Endodermal cell (in vitro differentiated cells): ENCODE measurements around the gene CFAP46. TPM values are rescaled to one million over a fixed set of nuclear protein-coding genes. Genes with fewer than 3 reads are reported as not detected.

Source experiments
- DNase-seq: peaks from one replicate; pipeline ENCODE4 v3.0.0-alpha.2; 2017
- H3K27ac ChIP-seq: 2 replicates; pipeline ENCODE4 v1.5.1; 2013; ENCODE audit warnings: mild to moderate bottlenecking, low read depth, low read length, moderate library complexity
- H3K27me3 ChIP-seq: 2 replicates; pipeline ENCODE4 v1.6.1; 2013; ENCODE audit warnings: mild to moderate bottlenecking, low read length, moderate library complexity; ENCODE audit not compliant: insufficient read depth, control insufficient read depth, poor library complexity, severe bottlenecking
- H3K36me3 ChIP-seq: 2 replicates; pipeline ENCODE4 v1.7.0; 2013; ENCODE audit warnings: mild to moderate bottlenecking, low read length, moderate library complexity; ENCODE audit not compliant: control insufficient read depth, insufficient read depth
- H3K4me1 ChIP-seq: one replicate; pipeline ENCODE4 v1.7.0; 2013; ENCODE audit warnings: low read length; ENCODE audit not compliant: control insufficient read depth, insufficient read depth
- H3K4me3 ChIP-seq: 2 replicates; pipeline ENCODE4 v1.5.1; 2013; ENCODE audit warnings: mild to moderate bottlenecking, low read length, moderate library complexity
- H3K9ac ChIP-seq: 2 replicates; pipeline ENCODE4 v1.6.1; 2013; ENCODE audit warnings: mild to moderate bottlenecking, low read length, moderate library complexity; ENCODE audit not compliant: poor library complexity, severe bottlenecking; ENCODE audit errors: extremely low read depth
- H3K9me3 ChIP-seq: 2 replicates; pipeline ENCODE4 v1.6.1; 2013; ENCODE audit warnings: mild to moderate bottlenecking, low read length, moderate library complexity; ENCODE audit not compliant: control insufficient read depth
- H3K27ac Mint-ChIP-seq: 2 replicates; pipeline ENCODE4 v1.8.0; 2020; ENCODE audit warnings: mixed read lengths
- H3K27me3 Mint-ChIP-seq: 2 replicates; pipeline ENCODE4 v1.8.0; 2021; ENCODE audit warnings: mild to moderate bottlenecking, mixed read lengths; ENCODE audit not compliant: insufficient read depth
- H3K36me3 Mint-ChIP-seq: 2 replicates; pipeline ENCODE4 v1.8.0; 2020; ENCODE audit warnings: low read depth, mixed read lengths
- H3K4me1 Mint-ChIP-seq: 2 replicates; pipeline ENCODE4 v1.8.0; 2020; ENCODE audit warnings: mixed read lengths
- H3K4me3 Mint-ChIP-seq: 2 replicates; pipeline ENCODE4 v1.8.0; 2020; ENCODE audit warnings: mild to moderate bottlenecking, moderate library complexity, mixed read lengths
- H3K9me3 Mint-ChIP-seq: 2 replicates; pipeline ENCODE4 v1.8.0; 2020; ENCODE audit warnings: mild to moderate bottlenecking, mixed read lengths
- CTCF ChIP-seq: fragments of 200-600 bp; sonication (generic); conservative IDR thresholded peaks from 2 replicates; pipeline ENCODE4 v1.5.0; 2021; ENCODE audit warnings: antibody characterized with exemption, mild to moderate bottlenecking
- WGBS, 2 experiments: methylation state at CpG; one replicate each; pipeline versions ENCODE4 v1.1.5 to v1.1.7; 2013; ENCODE audit warnings: missing lambda C conversion rate in 2 of 2, mixed read lengths in 1 of 2; ENCODE audit not compliant: insufficient coverage in 1 of 2, insufficient read length in 1 of 2; 5-methylcytosine and 5-hydroxymethylcytosine counted together
- total RNA-seq, 2 donors: library from RNA; stranded (reverse); fragmentation: NEBNext Ultra II Directional in 1 of 2; extraction: Animal tissue kit (Norgen Biotek cat#: 25700) in 1 of 2; gene quantifications; 2 replicates in 1 of 2; 3 replicates in 1 of 2; pipeline ENCODE4 v1.2.1, GENCODE V29; 2021

The CFAP46 gene
- total RNA-seq, 2 donors from 2014 or later, result 9.9 to 10.5 TPM

GRCh38 chr10:132878730-132879407 is 63.5 kb downstream of the CFAP46 start:
- H3K9me3 ChIP-seq, result no peaks in the 10 kb centered on the region
- H3K36me3 Mint-ChIP-seq, result no peaks in the 10 kb centered on the region
- no peak overlapping the region for H3K4me3 Mint-ChIP-seq
- 88% methylated on average over 15 to 25 of the region's 25 CpGs for WGBS, 2 experiments
- H3K9me3 Mint-ChIP-seq, result peaks cover 9% of the 10 kb centered on the region
- H3K27ac ChIP-seq, result no peak overlapping the region
- no peaks in the 10 kb centered on the region for H3K4me1 ChIP-seq
- no peaks in the 10 kb centered on the region for H3K27me3 ChIP-seq
- H3K27ac Mint-ChIP-seq, result peak overlapping the region; percentile 33
- no peaks in the 10 kb centered on the region for H3K36me3 ChIP-seq
- TF ChIP-seq CTCF, result no peak
- no peak overlapping the region for H3K9ac ChIP-seq
- no peaks in the 10 kb centered on the region for H3K27me3 Mint-ChIP-seq
- H3K4me3 ChIP-seq, result no peak overlapping the region
- DNase-seq, result peak; percentile 35
- H3K4me1 Mint-ChIP-seq, result no peaks in the 10 kb centered on the region

- WGBS, 2 experiments, result 89% methylated on average over 15 to 27 of the region's 27 CpGs
- Histone ChIP-seq H3K9me3 (no peaks in the 10 kb centered on the region), H3K9ac (no peak overlapping the region), H3K4me3 (no peak overlapping the region), H3K27ac (no peak overlapping the region), H3K36me3 (no peaks in the 10 kb centered on the region), H3K27me3 (no peaks in the 10 kb centered on the region), H3K4me1 (no peaks in the 10 kb centered on the region)
- Mint-ChIP-seq H3K27me3 (no peaks in the 10 kb centered on the region), H3K9me3 (peaks cover 9% of the 10 kb centered on the region), H3K36me3 (no peaks in the 10 kb centered on the region), H3K4me1 (no peaks in the 10 kb centered on the region), H3K27ac (no peak overlapping the region), H3K4me3 (no peak overlapping the region)
- no peak for TF ChIP-seq CTCF
- DNase-seq, result peak; percentile 41
Measured at GRCh38 chr10:132878091-132878729, 64.2 kb downstream of the CFAP46 start.

GRCh38 chr10:132877473-132877872 is 64.9 kb downstream of the CFAP46 start:
- no peak for TF ChIP-seq CTCF
- no peaks in the 10 kb centered on the region for H3K4me1 ChIP-seq
- Mint-ChIP-seq H3K27ac (no peak overlapping the region), H3K36me3 (no peaks in the 10 kb centered on the region), H3K9me3 (peaks cover 9% of the 10 kb centered on the region), H3K4me1 (no peaks in the 10 kb centered on the region), H3K27me3 (no peaks in the 10 kb centered on the region), H3K4me3 (no peak overlapping the region)
- no peak overlapping the region for H3K4me3 ChIP-seq
- no peaks in the 10 kb centered on the region for H3K36me3 ChIP-seq
- H3K27me3 ChIP-seq, result no peaks in the 10 kb centered on the region
- no peak overlapping the region for H3K9ac ChIP-seq
- no peak overlapping the region for H3K27ac ChIP-seq
- DNase-seq, result peak; percentile 22
- H3K9me3 ChIP-seq, result no peaks in the 10 kb centered on the region
- WGBS, 2 experiments, result 88 to 93% methylated on average over 9 to 12 of the region's 12 CpGs
